H9 (cell line): ENCODE measurements around the gene NDUFA11. TPM values are rescaled to one million over a fixed set of nuclear protein-coding genes. Genes with fewer than 3 reads are reported as not detected.
A peak's percentile ranks its signal among the peaks of the same experiment; 100 is the strongest.

Experiments used
- DNase-seq: peaks from one replicate; pipeline ENCODE4 v3.0.0-alpha.2; 2017
- H2AFZ ChIP-seq: one replicate; pipeline ENCODE4 v1.6.1; 2013; ENCODE audit warnings: mild to moderate bottlenecking, low read length, control low read depth, moderate library complexity
- H2AK5ac ChIP-seq: 2 replicates; pipeline ENCODE4 v1.6.1; 2013; ENCODE audit warnings: low read length, control low read depth, mixed read lengths; ENCODE audit not compliant: insufficient read length
- H2BK120ac ChIP-seq: one replicate; pipeline ENCODE4 v1.6.1; 2013; ENCODE audit warnings: low read depth, mild to moderate bottlenecking, low read length, control low read depth, inconsistent platforms; ENCODE audit not compliant: poor library complexity, severe bottlenecking
- H2BK12ac ChIP-seq: 2 replicates; pipeline ENCODE4 v1.6.1; 2013; ENCODE audit warnings: low read length, control low read depth, mixed read lengths, low read depth; ENCODE audit not compliant: insufficient read length
- H2BK15ac ChIP-seq: 2 replicates; pipeline ENCODE4 v1.6.1; 2013; ENCODE audit warnings: low read depth, low read length, control low read depth
- H2BK20ac ChIP-seq: one replicate; pipeline ENCODE4 v1.6.1; 2013; ENCODE audit warnings: low read depth, mild to moderate bottlenecking, low read length, control low read depth, inconsistent platforms; ENCODE audit not compliant: poor library complexity, severe bottlenecking
- H2BK5ac ChIP-seq: 2 replicates; pipeline ENCODE4 v1.6.1; 2013; ENCODE audit warnings: low read length, control low read depth, mixed read lengths; ENCODE audit not compliant: insufficient read length
- H3K14ac ChIP-seq: 2 replicates; pipeline ENCODE4 v1.6.1; 2013; ENCODE audit warnings: low read length, control low read depth; ENCODE audit not compliant: insufficient read depth
- H3K18ac ChIP-seq: 2 replicates; pipeline ENCODE4 v1.6.1; 2013; ENCODE audit warnings: low read depth, mild to moderate bottlenecking, mixed read lengths, low read length, control low read depth; ENCODE audit not compliant: insufficient read length
- H3K23ac ChIP-seq: 2 replicates; pipeline ENCODE4 v1.6.1; 2013; ENCODE audit warnings: low read length, control low read depth, mixed read lengths, low read depth; ENCODE audit not compliant: insufficient read length
- H3K23me2 ChIP-seq: 2 replicates; pipeline ENCODE4 v1.6.1; 2013; ENCODE audit warnings: low read depth, mild to moderate bottlenecking, mixed read lengths, low read length, control low read depth; ENCODE audit not compliant: insufficient read length, poor library complexity, severe bottlenecking
- H3K27ac ChIP-seq: 2 replicates; pipeline ENCODE4 v1.5.1; 2013; ENCODE audit warnings: low read length, control low read depth, mixed read lengths, low read depth; ENCODE audit not compliant: insufficient read length
- H3K27me3 ChIP-seq: 2 replicates; pipeline ENCODE4 v1.6.1; 2013; ENCODE audit warnings: low read length, control low read depth, inconsistent platforms; ENCODE audit not compliant: insufficient read depth
- H3K4ac ChIP-seq: 2 replicates; pipeline ENCODE4 v1.6.1; 2013; ENCODE audit warnings: low read depth, mild to moderate bottlenecking, control low read depth, inconsistent platforms, low read length, moderate library complexity
- H3K4me1 ChIP-seq: 2 replicates; pipeline ENCODE4 v1.6.1; 2013; ENCODE audit warnings: low read length, control low read depth, inconsistent platforms; ENCODE audit not compliant: insufficient read depth
- H3K4me2 ChIP-seq: 2 replicates; pipeline ENCODE4 v1.6.1; 2013; ENCODE audit warnings: low read length, control low read depth, mixed read lengths; ENCODE audit not compliant: insufficient read length, insufficient read depth
- H3K56ac ChIP-seq: 2 replicates; pipeline ENCODE4 v1.6.1; 2013; ENCODE audit warnings: low read depth, mild to moderate bottlenecking, mixed read lengths, low read length, control low read depth; ENCODE audit not compliant: insufficient read length
- H3K79me1 ChIP-seq: 2 replicates; pipeline ENCODE4 v1.6.1; 2013; ENCODE audit warnings: low read depth, mild to moderate bottlenecking, moderate library complexity, low read length, control low read depth, inconsistent platforms; ENCODE audit not compliant: insufficient read depth, poor library complexity, severe bottlenecking
- H3K79me2 ChIP-seq: 2 replicates; pipeline ENCODE4 v1.6.1; 2013; ENCODE audit warnings: low read length, control low read depth, inconsistent platforms; ENCODE audit not compliant: insufficient read depth
- H3K9ac ChIP-seq: 2 replicates; pipeline ENCODE4 v1.6.1; 2013; ENCODE audit warnings: low read length, control low read depth, mixed read lengths; ENCODE audit not compliant: insufficient read length; ENCODE audit errors: extremely low read depth
- H3K9me3 ChIP-seq: one replicate; pipeline ENCODE4 v1.6.1; 2013; ENCODE audit warnings: low read depth, low read length, inconsistent platforms; ENCODE audit not compliant: control insufficient read depth
- H3T11ph ChIP-seq: one replicate; pipeline ENCODE4 v1.6.1; 2013; ENCODE audit warnings: mild to moderate bottlenecking, low read length, control low read depth, inconsistent platforms
- H4K20me1 ChIP-seq: one replicate; pipeline ENCODE4 v1.6.1; 2013; ENCODE audit not compliant: control insufficient read depth, insufficient read length, insufficient read depth
- H4K5ac ChIP-seq: 2 replicates; pipeline ENCODE4 v1.6.1; 2013; ENCODE audit warnings: low read depth, mild to moderate bottlenecking, mixed read lengths, low read length, control low read depth; ENCODE audit not compliant: insufficient read length
- H4K8ac ChIP-seq: replicated peaks from 2 replicates; pipeline ENCODE4 v1.6.1; 2013; ENCODE audit warnings: low read length, control low read depth, mixed read lengths, low read depth; ENCODE audit not compliant: insufficient read length
- H4K91ac ChIP-seq: 2 replicates; pipeline ENCODE4 v1.6.1; 2013; ENCODE audit warnings: low read depth, mild to moderate bottlenecking, moderate library complexity, mixed read lengths, low read length, control low read depth; ENCODE audit not compliant: insufficient read length
- H3K27ac Mint-ChIP-seq, 3 experiments: 2 replicates in 2 of 3; 3 replicates in 1 of 3; pipeline ENCODE4 v1.8.0; 2020 to 2021; ENCODE audit warnings: mixed read lengths in 3 of 3, mild to moderate bottlenecking in 1 of 3, moderate library complexity in 1 of 3
- H3K27me3 Mint-ChIP-seq: 2 replicates; pipeline ENCODE4 v1.8.0; 2021; ENCODE audit warnings: low read depth, mild to moderate bottlenecking, moderate library complexity, mixed read lengths
- H3K36me3 Mint-ChIP-seq, 3 experiments: 2 replicates in 2 of 3; 3 replicates in 1 of 3; pipeline ENCODE4 v1.8.0; 2020 to 2021; ENCODE audit warnings: low read depth in 3 of 3, mixed read lengths in 3 of 3; ENCODE audit not compliant: insufficient read depth in 1 of 3
- H3K4me1 Mint-ChIP-seq, 2 experiments: 2 replicates each; pipeline ENCODE4 v1.8.0; 2020; ENCODE audit warnings: mixed read lengths in 2 of 2
- H3K4me3 Mint-ChIP-seq, 2 experiments: 2 replicates in 1 of 2; 3 replicates in 1 of 2; pipeline ENCODE4 v1.8.0; 2020 to 2021; ENCODE audit warnings: mild to moderate bottlenecking in 2 of 2, mixed read lengths in 2 of 2, moderate library complexity in 1 of 2
- H3K9me3 Mint-ChIP-seq, 2 experiments: 2 replicates in 1 of 2; 3 replicates in 1 of 2; pipeline ENCODE4 v1.8.0; 2020; ENCODE audit warnings: mild to moderate bottlenecking in 2 of 2, mixed read lengths in 2 of 2, moderate library complexity in 1 of 2
- WGBS: extraction: QIAGEN DNeasy Blood & Tissue Kit; methylation state at CpG from one replicate; pipeline ENCODE4 v1.1.7; 2013; ENCODE audit warnings: missing lambda C conversion rate, low lambda C conversion rate, mixed read lengths; ENCODE audit not compliant: insufficient read length; ENCODE audit errors: extremely low coverage; 5-methylcytosine and 5-hydroxymethylcytosine counted together
- total RNA-seq: library from RNA; stranded (reverse); gene quantifications from 2 replicates; pipeline ENCODE4 v1.2.1, GENCODE V29; 2021
- TF ChIP-seq, protein P1 (sequence below): fragments of 200-600 bp; sonication (generic); conservative IDR thresholded peaks from 3 replicates; pipeline ENCODE4 v1.8.0; 2021; ENCODE audit warnings: antibody characterized with exemption, mild to moderate bottlenecking

The NDUFA11 gene
- total RNA-seq, 1 experiment from 2014 or later, result 282 TPM

DNA sequence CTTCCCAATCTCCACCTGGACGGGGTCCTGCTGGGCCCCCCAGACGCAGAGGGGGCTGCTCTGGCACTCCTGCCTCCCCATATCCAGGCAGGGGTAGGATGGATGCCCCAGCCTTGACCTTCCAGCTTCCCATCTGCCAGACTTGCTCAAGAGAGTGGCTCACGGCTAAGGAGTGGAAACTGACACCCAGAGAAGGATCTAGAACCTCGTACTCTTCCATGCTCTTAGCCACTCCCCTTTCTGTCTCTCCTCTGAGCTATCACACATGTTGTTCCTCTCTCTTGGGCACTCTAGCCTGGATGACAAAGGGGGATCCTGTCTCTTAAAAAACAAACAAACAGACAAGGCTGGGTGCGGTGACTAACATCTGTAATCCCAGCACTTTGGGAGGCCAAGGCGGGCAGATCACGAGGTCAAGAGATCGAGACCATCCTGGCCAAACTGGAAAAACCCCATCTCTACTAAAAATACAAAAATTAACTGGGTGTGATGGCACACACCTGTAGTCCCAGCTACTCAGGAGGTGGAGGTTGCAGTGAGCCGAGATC is 21.1 kb downstream of the NDUFA11 start:
- Histone ChIP-seq H2BK20ac (no peak overlapping the region), H3K18ac (no peak overlapping the region), H3K79me2 (no peaks in the 10 kb centered on the region), H3K9ac (no peak overlapping the region), H2AK5ac (no peak overlapping the region), H3K14ac (no peak overlapping the region), H2BK5ac (no peak overlapping the region), H3K4me2 (no peak overlapping the region), H2BK15ac (no peak overlapping the region), H3K27me3 (no peaks in the 10 kb centered on the region), H3K4me1 (no peaks in the 10 kb centered on the region), H3K23ac (no peak overlapping the region), H4K20me1 (no peaks in the 10 kb centered on the region), H3K23me2 (no peaks in the 10 kb centered on the region), H3K27ac (no peak overlapping the region), H2BK12ac (no peak overlapping the region), H3K4ac (no peak overlapping the region), H3K56ac (no peak overlapping the region), H3K79me1 (no peaks in the 10 kb centered on the region), H2AFZ (no peak overlapping the region), H4K5ac (no peak overlapping the region), H4K8ac (no peak overlapping the region), H4K91ac (no peak overlapping the region), H3K9me3 (no peaks in the 10 kb centered on the region), H3T11ph (no peak overlapping the region), H2BK120ac (no peak overlapping the region)
- peaks cover 13 to 23% of the 10 kb centered on the region in 2 experiments for H3K4me1 Mint-ChIP-seq
- TF ChIP-seq, protein P1, sequence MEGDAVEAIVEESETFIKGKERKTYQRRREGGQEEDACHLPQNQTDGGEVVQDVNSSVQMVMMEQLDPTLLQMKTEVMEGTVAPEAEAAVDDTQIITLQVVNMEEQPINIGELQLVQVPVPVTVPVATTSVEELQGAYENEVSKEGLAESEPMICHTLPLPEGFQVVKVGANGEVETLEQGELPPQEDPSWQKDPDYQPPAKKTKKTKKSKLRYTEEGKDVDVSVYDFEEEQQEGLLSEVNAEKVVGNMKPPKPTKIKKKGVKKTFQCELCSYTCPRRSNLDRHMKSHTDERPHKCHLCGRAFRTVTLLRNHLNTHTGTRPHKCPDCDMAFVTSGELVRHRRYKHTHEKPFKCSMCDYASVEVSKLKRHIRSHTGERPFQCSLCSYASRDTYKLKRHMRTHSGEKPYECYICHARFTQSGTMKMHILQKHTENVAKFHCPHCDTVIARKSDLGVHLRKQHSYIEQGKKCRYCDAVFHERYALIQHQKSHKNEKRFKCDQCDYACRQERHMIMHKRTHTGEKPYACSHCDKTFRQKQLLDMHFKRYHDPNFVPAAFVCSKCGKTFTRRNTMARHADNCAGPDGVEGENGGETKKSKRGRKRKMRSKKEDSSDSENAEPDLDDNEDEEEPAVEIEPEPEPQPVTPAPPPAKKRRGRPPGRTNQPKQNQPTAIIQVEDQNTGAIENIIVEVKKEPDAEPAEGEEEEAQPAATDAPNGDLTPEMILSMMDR, result no peak
- no peaks in the 10 kb centered on the region; a peak in 1 of 5 replicates for H3K9me3 Mint-ChIP-seq
- peaks cover 35% of the 10 kb centered on the region for H3K27me3 Mint-ChIP-seq
- H3K36me3 Mint-ChIP-seq, result no peaks in the 10 kb centered on the region
- no peak overlapping the region for H3K4me3 Mint-ChIP-seq
- no CpG with 5 or more reads among the region's 9 CpGs for WGBS
- no peak for DNase-seq
- peak overlapping the region in 2 of 3 experiments; percentile 29 to 53; a peak in 2 of 7 replicates for H3K27ac Mint-ChIP-seq
